K562 (cell line): ENCODE data around the gene DESI1. TPM values are rescaled to one million over a fixed set of nuclear protein-coding genes. Genes with fewer than 3 reads are reported as not detected.

ENCODE experiments used
- BHLHE40 ChIP-seq: IDR thresholded peaks from 2 replicates; pipeline ENCODE4 v1.6.1; 2011; ENCODE audit warnings: low read length, improper control_type of control experiment
- CBFA2T3 ChIP-seq: fragments of 450-650 bp; IDR thresholded peaks from 2 replicates; pipeline ENCODE4 v1.6.1; 2017
- DIDO1 ChIP-seq: fragments of 450-650 bp; IDR thresholded peaks from 2 replicates; pipeline ENCODE4 v1.6.1; 2016; ENCODE audit warnings: low read depth, missing biosample characterization, missing genetic modification characterization
- DLX4 ChIP-seq: fragments of 250-450 bp; sonication (Bioruptor Pico); IDR thresholded peaks from 2 replicates; pipeline ENCODE4 v1.6.1; 2021; ENCODE audit warnings: mild to moderate bottlenecking
- ESRRA ChIP-seq: fragments of 450-650 bp; IDR thresholded peaks from 2 replicates; pipeline ENCODE4 v1.6.1; 2014; ENCODE audit warnings: low read depth, mild to moderate bottlenecking, moderate library complexity, borderline replicate concordance
- GTF2A2 ChIP-seq: IDR thresholded peaks from 2 replicates; pipeline ENCODE4 v1.6.1; 2016; ENCODE audit warnings: mild to moderate bottlenecking, missing genetic modification characterization, missing compliant biosample characterization
- GTF2F1 ChIP-seq: IDR thresholded peaks from 2 replicates; pipeline ENCODE4 v1.6.1; 2011; ENCODE audit warnings: low read depth, low read length, improper control_type of control experiment
- HDAC3 ChIP-seq: fragments of 450-650 bp; IDR thresholded peaks from 2 replicates; pipeline ENCODE4 v1.6.1; 2018; ENCODE audit warnings: borderline replicate concordance, mild to moderate bottlenecking, moderate library complexity; ENCODE audit not compliant: partially characterized antibody
- KDM5B ChIP-seq: fragments of 200-600 bp; sonication (generic); IDR thresholded peaks from 2 replicates; pipeline ENCODE4 v1.6.1; 2012; ENCODE audit warnings: low read depth, mild to moderate bottlenecking, moderate library complexity, low read length, control low read depth, inconsistent platforms; ENCODE audit not compliant: insufficient replicate concordance
- MTA2 ChIP-seq: fragments of 450-650 bp; IDR thresholded peaks from 2 replicates; pipeline ENCODE4 v1.6.1; 2016; ENCODE audit warnings: low read depth
- PCBP1 ChIP-seq: fragments of 200-400 bp; formaldehyde crosslinking; IDR thresholded peaks from 2 replicates; pipeline ENCODE4 v1.6.1; 2018; ENCODE audit warnings: mild to moderate bottlenecking, low read depth, low read length; ENCODE audit not compliant: poor library complexity, severe bottlenecking
- POLR2AphosphoS2 ChIP-seq: IDR thresholded peaks from 2 replicates; pipeline ENCODE4 v1.6.1; 2012; ENCODE audit warnings: low read length, improper control_type of control experiment
- STAG1 ChIP-seq: sonication (generic); formaldehyde crosslinking; IDR thresholded peaks from 2 replicates; pipeline ENCODE4 v1.5.0; 2020; ENCODE audit warnings: missing genetic modification reagents, borderline replicate concordance
- ZBTB17 ChIP-seq: fragments of 450-650 bp; formaldehyde crosslinking; IDR thresholded peaks from 2 replicates; pipeline ENCODE4 v1.4.0; 2020; ENCODE audit warnings: mild to moderate bottlenecking
- ZNF639 ChIP-seq, 2 experiments: fragments of 200-800 bp in 1 of 2; sonication (Bioruptor generic) in 1 of 2; sonication (generic) in 1 of 2; formaldehyde crosslinking in 1 of 2; IDR thresholded peaks in 1 of 2; conservative IDR thresholded peaks in 1 of 2; 2 replicates each; pipeline versions ENCODE4 v1.5.0 to v1.6.1; 2016 to 2020; ENCODE audit warnings: missing compliant biosample characterization in 1 of 2, missing genetic modification characterization in 1 of 2, missing genetic modification reagents in 1 of 2
- ZNF707 ChIP-seq: fragments of 250-450 bp; sonication (Bioruptor Pico); conservative IDR thresholded peaks from 2 replicates; pipeline ENCODE4 v1.8.0; 2022; ENCODE audit warnings: inconsistent platforms, mild to moderate bottlenecking, moderate library complexity
- polyA plus RNA-seq, 8 experiments: library from polyadenylated mRNA; depleted of rRNA in 4 of 8; stranded (reverse) in 5 of 8; unstranded in 3 of 8; fragments of >200 nt; fragmentation: Nextera tagmentation in 2 of 8; fragmentation: Illumina TruSeq in 1 of 8; extraction: Ambion mirVana in 2 of 8; extraction: Trizol in 1 of 8; gene quantifications; 2 replicates each; pipeline versions ENCODE4 v1.2.1 to v1.2.3, GENCODE V29; 2011 to 2014; ENCODE audit warnings: inconsistent platforms in 1 of 8, missing spikeins in 1 of 8
- total RNA-seq, 7 experiments: library from RNA; depleted of rRNA in 6 of 7; stranded (reverse); fragments of >200 nt in 6 of 7; fragmentation: Illumina TruSeq in 2 of 7; extraction: Trizol in 2 of 7; gene quantifications; 2 replicates each; pipeline versions ENCODE4 v1.2.1 to v1.2.3, GENCODE V29; 2011 to 2021; ENCODE audit warnings: low replicate concordance in 1 of 7
- TF ChIP-seq, protein P1 (sequence below): IDR thresholded peaks from 2 replicates; pipeline ENCODE4 v1.6.1; 2014; ENCODE audit warnings: antibody characterized with exemption
- TF ChIP-seq, protein P2 (sequence below), 2 experiments: IDR thresholded peaks in 1 of 2; conservative IDR thresholded peaks in 1 of 2; 2 replicates each; pipeline ENCODE4 v1.6.1; 2016; ENCODE audit warnings: low read depth in 2 of 2, mild to moderate bottlenecking in 1 of 2, missing compliant biosample characterization in 1 of 2, missing genetic modification characterization in 1 of 2, moderate library complexity in 1 of 2
- TF ChIP-seq, protein P3 (sequence below): fragments of 450-650 bp; conservative IDR thresholded peaks from 2 replicates; pipeline ENCODE4 v1.6.1; 2016; ENCODE audit warnings: missing genetic modification characterization, low read depth, mild to moderate bottlenecking, control low read depth, missing compliant biosample characterization

The DESI1 gene
- total and polyA plus RNA-seq, 9 of the 15 experiments (the other 6 are each of a cell fraction or from before 2014, with no cell fraction given), result 7.2 to 45.9 (median 29.8) TPM

DNA sequence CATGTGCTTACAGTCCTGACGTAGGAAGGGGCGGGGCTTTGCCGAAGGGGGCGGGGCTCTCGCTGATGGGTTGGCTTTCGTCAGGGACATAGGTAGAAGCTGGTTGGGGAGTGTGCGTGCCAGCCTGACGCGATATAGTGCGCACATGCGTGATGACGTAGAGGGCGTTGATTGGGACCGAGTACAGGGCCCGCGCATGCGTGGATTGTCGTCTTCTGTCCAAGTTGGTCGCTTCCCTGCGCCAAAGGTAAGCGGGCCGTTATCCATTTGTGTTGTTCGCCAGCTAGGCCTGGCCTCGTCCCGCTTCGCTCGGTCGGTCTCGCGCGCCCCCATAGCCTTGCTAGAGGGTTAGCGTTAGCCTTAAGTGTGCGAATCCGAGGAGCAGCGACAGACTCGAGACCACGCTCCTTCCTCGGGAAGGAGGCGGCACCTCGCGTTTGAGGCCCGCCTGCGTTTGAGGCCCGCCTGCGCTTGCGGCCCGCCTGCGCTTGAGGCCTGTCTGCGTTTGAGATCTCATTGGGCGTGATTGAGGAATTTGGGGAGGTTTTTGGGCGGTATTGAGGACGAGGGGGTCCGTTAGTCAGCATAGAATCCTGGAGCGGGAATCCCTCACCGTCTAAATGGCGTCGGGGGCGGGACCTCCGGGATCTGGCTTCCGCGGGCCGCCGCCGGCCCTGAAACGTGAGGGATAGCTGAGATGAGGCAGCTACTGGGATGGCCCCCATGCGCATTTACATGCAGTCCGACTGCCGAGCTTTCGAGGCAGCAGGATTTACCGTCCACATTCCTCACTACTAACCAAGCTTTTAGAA lies 462 bp upstream of the DESI1 start, which contains the start of gene XRCC6 (continued):
- TF ChIP-seq GTF2F1 (no peak), ZNF639 (CRISPR knock-in tag; conservative IDR thresholded peaks at IDR 0.05 in 1 of 2, IDR thresholded peaks at IDR 0.05 in 1 of 2) (no peak), STAG1 (no peak), MTA2 (no peak), DLX4 (CRISPR knock-in tag) (no peak), ZBTB17 (CRISPR knock-in tag) (0 out of 2 replicates have a peak, but pooled peaks have one; percentile 21), CBFA2T3 (no peak), ESRRA (0 out of 2 replicates have a peak, but pooled peaks have one; percentile 12), ZNF707 (CRISPR knock-in tag) (no peak), DIDO1 (no peak), GTF2A2 (tag) (no peak), POLR2AphosphoS2 (peak; percentile 40; the same call in 1 of the 2 replicates), PCBP1 (peak; percentile 48), KDM5B (peak; percentile 64), BHLHE40 (peak; percentile 72; the same call in 1 of the 2 replicates), HDAC3 (no peak)
- TF ChIP-seq, protein P1, sequence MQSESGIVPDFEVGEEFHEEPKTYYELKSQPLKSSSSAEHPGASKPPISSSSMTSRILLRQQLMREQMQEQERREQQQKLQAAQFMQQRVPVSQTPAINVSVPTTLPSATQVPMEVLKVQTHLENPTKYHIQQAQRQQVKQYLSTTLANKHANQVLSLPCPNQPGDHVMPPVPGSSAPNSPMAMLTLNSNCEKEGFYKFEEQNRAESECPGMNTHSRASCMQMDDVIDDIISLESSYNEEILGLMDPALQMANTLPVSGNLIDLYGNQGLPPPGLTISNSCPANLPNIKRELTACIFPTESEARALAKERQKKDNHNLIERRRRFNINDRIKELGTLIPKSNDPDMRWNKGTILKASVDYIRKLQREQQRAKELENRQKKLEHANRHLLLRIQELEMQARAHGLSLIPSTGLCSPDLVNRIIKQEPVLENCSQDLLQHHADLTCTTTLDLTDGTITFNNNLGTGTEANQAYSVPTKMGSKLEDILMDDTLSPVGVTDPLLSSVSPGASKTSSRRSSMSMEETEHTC, result no peak
- TF ChIP-seq, protein P2, sequence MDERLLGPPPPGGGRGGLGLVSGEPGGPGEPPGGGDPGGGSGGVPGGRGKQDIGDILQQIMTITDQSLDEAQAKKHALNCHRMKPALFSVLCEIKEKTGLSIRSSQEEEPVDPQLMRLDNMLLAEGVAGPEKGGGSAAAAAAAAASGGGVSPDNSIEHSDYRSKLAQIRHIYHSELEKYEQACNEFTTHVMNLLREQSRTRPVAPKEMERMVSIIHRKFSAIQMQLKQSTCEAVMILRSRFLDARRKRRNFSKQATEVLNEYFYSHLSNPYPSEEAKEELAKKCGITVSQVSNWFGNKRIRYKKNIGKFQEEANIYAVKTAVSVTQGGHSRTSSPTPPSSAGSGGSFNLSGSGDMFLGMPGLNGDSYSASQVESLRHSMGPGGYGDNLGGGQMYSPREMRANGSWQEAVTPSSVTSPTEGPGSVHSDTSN (CRISPR knock-in tag; IDR thresholded peaks at IDR 0.05; ENCODE audit: low read depth), result no peak
- TF ChIP-seq, protein P2 (tag; conservative IDR thresholded peaks at IDR 0.05; ENCODE audit: low read depth), result no peak
- TF ChIP-seq, protein P3, sequence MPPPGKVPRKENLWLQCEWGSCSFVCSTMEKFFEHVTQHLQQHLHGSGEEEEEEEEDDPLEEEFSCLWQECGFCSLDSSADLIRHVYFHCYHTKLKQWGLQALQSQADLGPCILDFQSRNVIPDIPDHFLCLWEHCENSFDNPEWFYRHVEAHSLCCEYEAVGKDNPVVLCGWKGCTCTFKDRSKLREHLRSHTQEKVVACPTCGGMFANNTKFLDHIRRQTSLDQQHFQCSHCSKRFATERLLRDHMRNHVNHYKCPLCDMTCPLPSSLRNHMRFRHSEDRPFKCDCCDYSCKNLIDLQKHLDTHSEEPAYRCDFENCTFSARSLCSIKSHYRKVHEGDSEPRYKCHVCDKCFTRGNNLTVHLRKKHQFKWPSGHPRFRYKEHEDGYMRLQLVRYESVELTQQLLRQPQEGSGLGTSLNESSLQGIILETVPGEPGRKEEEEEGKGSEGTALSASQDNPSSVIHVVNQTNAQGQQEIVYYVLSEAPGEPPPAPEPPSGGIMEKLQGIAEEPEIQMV (tag), result no peak
